Measurements from ENCODE around the gene MGST3. TPM values are rescaled to one million over a fixed set of nuclear protein-coding genes. Genes with fewer than 3 reads are reported as not detected.
A peak's percentile ranks its signal among the peaks of the same experiment; 100 is the strongest.

Gene MGST3
- total and polyA plus RNA-seq, 2 of the 4 experiments (the other 2 are of a cell fraction): 159 to 213 TPM

DNA sequence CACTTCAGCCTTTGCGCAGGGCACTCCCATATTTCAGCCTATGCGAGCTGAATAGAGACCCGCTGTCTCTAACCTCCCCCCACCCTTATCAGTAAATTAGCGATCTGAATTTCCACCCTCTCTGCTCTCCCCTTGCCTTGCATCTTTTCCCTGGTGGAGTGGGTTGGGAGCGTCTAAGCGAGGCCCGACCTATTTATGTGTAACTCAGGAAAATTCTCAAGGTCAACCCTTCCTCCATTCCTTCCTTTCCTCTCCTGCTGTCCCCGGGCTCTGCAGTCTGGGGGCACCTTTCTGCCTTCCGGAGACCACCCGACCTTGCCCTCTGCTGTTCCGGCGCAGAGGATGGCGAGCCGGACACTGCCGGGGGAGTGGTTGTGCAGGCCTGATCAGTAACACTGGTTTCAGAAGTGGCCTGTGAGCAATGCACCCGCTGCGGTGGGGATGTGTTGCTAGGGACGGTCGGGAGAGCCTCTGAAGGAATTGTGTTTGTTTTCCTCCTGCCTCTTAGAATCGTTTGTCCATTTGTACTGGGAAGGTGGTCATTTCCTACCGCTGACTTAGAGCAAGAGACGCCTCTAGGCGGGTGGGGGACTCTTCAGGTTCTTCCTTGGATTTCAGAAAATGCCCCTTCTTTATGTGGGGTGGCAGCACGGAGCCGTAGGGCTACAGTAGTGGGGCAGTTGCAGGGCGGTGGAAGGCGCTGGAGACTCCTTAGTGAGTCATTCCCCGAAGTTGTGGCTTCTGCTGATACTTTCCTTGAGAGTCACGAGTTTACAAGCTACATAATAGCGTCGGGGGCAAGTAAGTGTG lies 513 bp downstream of the MGST3 start (continued):
- peak; percentile 6; the same call in 1 of the 2 replicates for TF ChIP-seq USF2 (IDR thresholded peaks at IDR 0.05; ENCODE audit: low read depth, low read length)

- Histone ChIP-seq H3K4me2 (ENCODE audit: low read depth, low read length) (peak overlapping the region; percentile 95), H3K9me3 (ENCODE audit: control insufficient read depth, insufficient read depth, low read length) (no peaks in the 10 kb centered on the region), H3K14ac (replicated peaks; ENCODE audit: low read depth, low read length) (no peak overlapping the region), H3K23ac (ENCODE audit: low read depth, low read length) (peak overlapping the region; percentile 28; the same call in 1 of the 2 replicates), H4K5ac (ENCODE audit: low read depth, low read length) (no peak overlapping the region), H3K36me3 (ENCODE audit: control insufficient read depth, insufficient read depth, low read length) (peaks cover 3% of the 10 kb centered on the region), H3K27me3 (ENCODE audit: control insufficient read depth, insufficient read depth, low read length) (no peaks in the 10 kb centered on the region), H4K8ac (ENCODE audit: low read depth in 2 of 2, low read length in 2 of 2) (peak overlapping the region in 1 of 2 experiments; percentile 12; a peak in 1 of 4 replicates), H3K9me1 (ENCODE audit: insufficient read depth, low read length) (peaks cover 6% of the 10 kb centered on the region), H3K79me1 (ENCODE audit: low read depth in 1 of 2, low read length in 2 of 2) (peaks cover 9 to 54% of the 10 kb centered on the region in 2 experiments), H4K20me1 (ENCODE audit: insufficient read depth, low read length) (peaks cover 39% of the 10 kb centered on the region), H3K56ac (ENCODE audit: extremely low read depth, insufficient read depth, low read length) (no peak overlapping the region; the same call in 1 of the 2 replicates), H3K18ac (ENCODE audit: low read depth, low read length) (peak overlapping the region; percentile 22; the same call in 1 of the 2 replicates), H4K91ac (ENCODE audit: insufficient read depth, low read depth, low read length) (no peak overlapping the region), H2AFZ (replicated peaks; ENCODE audit: low read length, poor library complexity) (peak overlapping the region; percentile 90), H2AK5ac (ENCODE audit: low read depth, low read length) (peak overlapping the region; percentile 29; the same call in 1 of the 2 replicates), H3K27ac (ENCODE audit: insufficient read depth, low read length) (peak overlapping the region; percentile 59), H3K4me3 (ENCODE audit: insufficient read depth, low read depth, low read length) (peak overlapping the region; percentile 74), H2BK20ac (ENCODE audit: low read depth, low read length) (no peak overlapping the region), H2BK120ac (ENCODE audit: low read depth, low read length) (no peak overlapping the region), H2BK15ac (ENCODE audit: low read depth, low read length) (no peak overlapping the region), H3K4me1 (ENCODE audit: control insufficient read depth, insufficient read depth, low read length) (peaks cover 2% of the 10 kb centered on the region), H2AK9ac (replicated peaks; ENCODE audit: low read depth, low read length, poor library complexity) (peak overlapping the region; percentile 7), H2BK5ac (ENCODE audit: low read depth, low read length, poor library complexity, severe bottlenecking) (peak overlapping the region; percentile 25), H3K4ac (ENCODE audit: low read depth, low read length) (peak overlapping the region; percentile 13), H3K9ac (ENCODE audit: low read depth, low read length) (peak overlapping the region; percentile 75)
- dilution Hi-C loops (cut with HindIII; ENCODE audit: low sequenced_read_pairs, unreplicated experiment): no loop called here
- intact Hi-C loops (cut with micrococcal nuclease): loop anchor here (1.0 to 10.0 kb wide), 2 partner anchors 66 to 193 kb away; partner anchors contain the start of genes ALDH9A1 and UCK2
- TF ChIP-seq RFX5 (IDR thresholded peaks at IDR 0.05; ENCODE audit: low read depth, low read length) (no peak), SMC3 (IDR thresholded peaks at IDR 0.05; ENCODE audit: low read depth, low read length) (no peak)
- TF ChIP-seq, protein P1, sequence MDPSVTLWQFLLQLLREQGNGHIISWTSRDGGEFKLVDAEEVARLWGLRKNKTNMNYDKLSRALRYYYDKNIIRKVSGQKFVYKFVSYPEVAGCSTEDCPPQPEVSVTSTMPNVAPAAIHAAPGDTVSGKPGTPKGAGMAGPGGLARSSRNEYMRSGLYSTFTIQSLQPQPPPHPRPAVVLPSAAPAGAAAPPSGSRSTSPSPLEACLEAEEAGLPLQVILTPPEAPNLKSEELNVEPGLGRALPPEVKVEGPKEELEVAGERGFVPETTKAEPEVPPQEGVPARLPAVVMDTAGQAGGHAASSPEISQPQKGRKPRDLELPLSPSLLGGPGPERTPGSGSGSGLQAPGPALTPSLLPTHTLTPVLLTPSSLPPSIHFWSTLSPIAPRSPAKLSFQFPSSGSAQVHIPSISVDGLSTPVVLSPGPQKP (IDR thresholded peaks at IDR 0.05; ENCODE audit: borderline replicate concordance, low read depth, low read length): no peak
- ChIA-PET POLR2A (ENCODE audit: unreplicated experiment) (no interaction called here), CTCF (interaction anchor here (0.7 to 1.0 kb wide), 4 partner anchors 29 to 392 kb away, joined by 3 read pairs; no protein-coding TSS in a partner anchor)
- WGBS, 2 experiments (ENCODE audit: extremely low coverage in 2 of 2, insufficient read length in 1 of 2): 6% methylated on average over 3 of the region's 5 CpGs; no CpG with 5 or more reads in 1 of the 2 experiments
- no TSS peak for BruUV-seq (replicated peaks)
- in situ Hi-C loops (cut with MboI; ENCODE audit: low sequenced_read_pairs): no loop called here
- no peak for ATAC-seq (ENCODE audit: low read depth)
- no peak for DNase-seq
These were observed 1.1 kb downstream of the MGST3 start for GRCh38 chr1:165632152-165632469.
